Ectodermal cell (in vitro differentiated cells): ENCODE data around the gene PERP.
A peak's percentile ranks its signal among the peaks of the same experiment; 100 is the strongest.

Experiments
- H3K27ac ChIP-seq: 2 replicates; pipeline ENCODE4 v1.7.0; 2013; ENCODE audit warnings: mild to moderate bottlenecking, low read depth, low read length; ENCODE audit not compliant: insufficient read depth, poor library complexity, severe bottlenecking
- H3K27me3 ChIP-seq: 2 replicates; pipeline ENCODE4 v1.7.0; 2013; ENCODE audit warnings: mild to moderate bottlenecking, low read length; ENCODE audit not compliant: insufficient read depth, control insufficient read depth, poor library complexity, severe bottlenecking
- H3K36me3 ChIP-seq: one replicate; pipeline ENCODE4 v1.7.0; 2013; ENCODE audit warnings: low read length; ENCODE audit not compliant: control insufficient read depth, insufficient read depth
- H3K4me1 ChIP-seq: one replicate; pipeline ENCODE4 v1.7.0; 2013; ENCODE audit warnings: low read length; ENCODE audit not compliant: control insufficient read depth, insufficient read depth
- H3K4me3 ChIP-seq: 2 replicates; pipeline ENCODE4 v1.7.0; 2013; ENCODE audit warnings: low read depth, low read length, control low read depth; ENCODE audit not compliant: insufficient read depth
- H3K9me3 ChIP-seq: 2 replicates; pipeline ENCODE4 v1.7.0; 2013; ENCODE audit warnings: mild to moderate bottlenecking, low read length, moderate library complexity; ENCODE audit not compliant: control insufficient read depth
- WGBS, 2 experiments: methylation state at CpG; one replicate each; pipeline ENCODE4 v1.1.7; 2013; ENCODE audit warnings: missing lambda C conversion rate in 2 of 2; 5-methylcytosine and 5-hydroxymethylcytosine counted together

Gene PERP

GRCh38 chr6:138117376-138117914 is 10.2 kb upstream of the PERP start:
- no peak overlapping the region for H3K4me3 ChIP-seq
- no peaks in the 10 kb centered on the region for H3K4me1 ChIP-seq
- H3K36me3 ChIP-seq = no peaks in the 10 kb centered on the region
- no peaks in the 10 kb centered on the region for H3K9me3 ChIP-seq
- 96 to 97% methylated on average over 5 to 8 of the region's 8 CpGs for WGBS, 2 experiments
- no peak overlapping the region for H3K27ac ChIP-seq
- H3K27me3 ChIP-seq = no peaks in the 10 kb centered on the region

GRCh38 chr6:138116661-138116999 is 9.4 kb upstream of the PERP start:
- no peaks in the 10 kb centered on the region for H3K9me3 ChIP-seq
- WGBS, 2 experiments = 94 to 98% methylated on average over 2 to 3 of the region's 3 CpGs
- H3K27ac ChIP-seq = no peak overlapping the region
- no peaks in the 10 kb centered on the region for H3K36me3 ChIP-seq
- no peaks in the 10 kb centered on the region for H3K4me1 ChIP-seq
- H3K4me3 ChIP-seq = no peak overlapping the region
- H3K27me3 ChIP-seq = no peaks in the 10 kb centered on the region

DNA sequence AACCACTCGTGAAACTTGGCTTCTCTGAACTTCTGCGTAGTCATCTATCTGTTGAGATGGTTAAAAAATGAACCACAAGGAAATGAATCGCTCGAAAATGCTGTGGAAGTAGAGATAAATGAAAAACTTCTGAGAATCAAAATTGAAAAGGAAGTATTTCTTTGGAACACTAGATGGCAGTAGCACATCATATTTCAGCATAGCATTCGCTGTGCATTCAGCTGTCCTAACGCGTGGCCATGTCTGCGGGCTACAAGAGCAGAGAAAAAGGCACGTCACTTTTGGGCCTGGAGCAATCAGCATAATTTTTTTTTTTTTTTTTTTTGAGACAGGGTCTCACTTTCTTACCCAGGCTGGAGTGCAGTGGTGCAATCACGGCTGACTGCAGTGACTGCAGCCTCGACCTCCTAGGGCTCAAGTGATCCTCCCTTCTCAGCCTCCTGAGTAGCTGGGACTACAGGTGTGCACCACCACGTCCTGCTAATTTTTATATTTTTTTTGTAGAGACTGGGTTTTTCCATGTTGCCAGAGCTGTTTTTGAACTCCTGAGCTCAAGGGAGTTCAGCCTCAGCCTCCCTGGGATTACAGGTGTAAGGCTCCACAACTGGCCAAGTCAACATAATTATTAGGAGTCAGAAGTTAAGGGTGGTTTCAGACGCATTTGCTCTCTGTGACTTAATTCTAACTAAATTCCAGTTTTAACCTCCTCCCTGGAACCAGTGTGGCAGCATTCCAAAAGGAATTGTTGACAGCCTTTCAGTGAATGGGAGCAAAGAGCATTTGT is 8.8 kb upstream of the PERP start:
- Histone ChIP-seq H3K27me3 (no peaks in the 10 kb centered on the region), H3K27ac (no peak overlapping the region), H3K4me1 (no peaks in the 10 kb centered on the region), H3K36me3 (no peaks in the 10 kb centered on the region), H3K9me3 (no peaks in the 10 kb centered on the region), H3K4me3 (no peak overlapping the region)
- WGBS, 2 experiments = 37 to 42% methylated on average over 12 to 13 of the region's 13 CpGs

GRCh38 chr6:138115201-138115600 is 8.0 kb upstream of the PERP start:
- Histone ChIP-seq H3K36me3 (no peaks in the 10 kb centered on the region), H3K9me3 (no peaks in the 10 kb centered on the region), H3K27me3 (no peaks in the 10 kb centered on the region), H3K4me1 (no peaks in the 10 kb centered on the region), H3K4me3 (no peak overlapping the region), H3K27ac (no peak overlapping the region)
- WGBS, 2 experiments = 71 to 77% methylated on average over 7 of the region's 7 CpGs

DNA sequence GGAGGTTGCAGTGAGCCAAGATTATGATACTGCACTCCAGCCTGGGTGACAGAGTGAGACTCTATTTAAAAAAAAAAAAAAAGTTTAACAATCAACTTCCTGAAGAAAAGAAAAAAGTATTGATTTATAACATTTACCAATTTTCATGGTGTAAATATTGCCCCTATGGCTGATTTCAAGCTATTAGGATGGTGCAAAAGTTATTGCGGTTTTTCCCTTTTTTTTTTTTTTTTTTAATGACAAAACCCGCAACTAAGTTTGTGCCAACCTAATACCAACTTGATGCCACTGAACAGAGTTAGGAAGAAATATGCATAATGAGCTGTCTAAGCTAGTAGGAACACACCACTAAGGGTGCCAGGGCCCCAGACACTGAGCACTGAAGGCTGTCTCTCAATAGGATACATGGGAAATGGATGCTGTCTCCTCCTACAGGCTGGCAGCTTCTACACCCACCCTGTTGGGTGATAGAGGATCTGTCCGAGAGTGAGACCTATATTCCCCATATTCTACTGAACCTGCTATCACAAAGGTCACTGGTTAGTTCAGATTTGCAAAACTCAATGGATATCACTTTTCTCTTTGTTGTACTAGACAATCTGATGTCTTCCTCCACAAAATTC is 6.5 kb upstream of the PERP start:
- H3K27me3 ChIP-seq = peaks cover 6% of the 10 kb centered on the region
- no peak overlapping the region for H3K27ac ChIP-seq
- WGBS, 2 experiments = 92 to 99% methylated on average over 3 of the region's 3 CpGs
- H3K36me3 ChIP-seq = no peaks in the 10 kb centered on the region
- H3K4me3 ChIP-seq = no peak overlapping the region
- H3K4me1 ChIP-seq = no peaks in the 10 kb centered on the region
- H3K9me3 ChIP-seq = no peaks in the 10 kb centered on the region

DNA sequence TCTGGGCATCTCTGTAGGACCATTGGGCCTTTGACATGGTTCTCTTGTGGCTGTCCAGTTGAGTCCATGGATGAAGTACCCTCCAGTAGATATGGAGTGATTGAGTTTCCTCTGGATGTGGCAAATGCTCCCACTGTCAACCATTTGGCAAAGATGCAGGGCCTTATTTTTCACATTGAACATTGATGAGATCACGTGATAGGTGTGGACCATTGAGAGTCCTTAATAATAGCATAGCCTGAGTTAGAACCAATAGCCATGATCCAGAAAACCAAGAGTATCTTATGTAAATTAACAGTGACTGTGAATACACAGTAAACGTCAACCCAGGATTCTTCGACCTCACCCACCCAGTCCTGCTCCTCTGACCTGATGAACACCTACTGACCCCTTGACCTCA is 3.0 kb upstream of the PERP start:
- WGBS, 2 experiments = 92 to 93% methylated on average over 3 of the region's 3 CpGs
- Histone ChIP-seq H3K27ac (no peak overlapping the region), H3K27me3 (peaks cover 26% of the 10 kb centered on the region), H3K9me3 (no peaks in the 10 kb centered on the region), H3K4me3 (no peak overlapping the region), H3K36me3 (no peaks in the 10 kb centered on the region), H3K4me1 (no peaks in the 10 kb centered on the region)

GRCh38 chr6:138109042-138109997 is 2.1 kb upstream of the PERP start:
- Histone ChIP-seq H3K4me3 (no peak overlapping the region), H3K4me1 (no peaks in the 10 kb centered on the region), H3K36me3 (no peaks in the 10 kb centered on the region), H3K27ac (no peak overlapping the region), H3K27me3 (peaks cover 26% of the 10 kb centered on the region), H3K9me3 (no peaks in the 10 kb centered on the region)
- 69 to 73% methylated on average over 6 of the region's 7 CpGs for WGBS, 2 experiments

DNA sequence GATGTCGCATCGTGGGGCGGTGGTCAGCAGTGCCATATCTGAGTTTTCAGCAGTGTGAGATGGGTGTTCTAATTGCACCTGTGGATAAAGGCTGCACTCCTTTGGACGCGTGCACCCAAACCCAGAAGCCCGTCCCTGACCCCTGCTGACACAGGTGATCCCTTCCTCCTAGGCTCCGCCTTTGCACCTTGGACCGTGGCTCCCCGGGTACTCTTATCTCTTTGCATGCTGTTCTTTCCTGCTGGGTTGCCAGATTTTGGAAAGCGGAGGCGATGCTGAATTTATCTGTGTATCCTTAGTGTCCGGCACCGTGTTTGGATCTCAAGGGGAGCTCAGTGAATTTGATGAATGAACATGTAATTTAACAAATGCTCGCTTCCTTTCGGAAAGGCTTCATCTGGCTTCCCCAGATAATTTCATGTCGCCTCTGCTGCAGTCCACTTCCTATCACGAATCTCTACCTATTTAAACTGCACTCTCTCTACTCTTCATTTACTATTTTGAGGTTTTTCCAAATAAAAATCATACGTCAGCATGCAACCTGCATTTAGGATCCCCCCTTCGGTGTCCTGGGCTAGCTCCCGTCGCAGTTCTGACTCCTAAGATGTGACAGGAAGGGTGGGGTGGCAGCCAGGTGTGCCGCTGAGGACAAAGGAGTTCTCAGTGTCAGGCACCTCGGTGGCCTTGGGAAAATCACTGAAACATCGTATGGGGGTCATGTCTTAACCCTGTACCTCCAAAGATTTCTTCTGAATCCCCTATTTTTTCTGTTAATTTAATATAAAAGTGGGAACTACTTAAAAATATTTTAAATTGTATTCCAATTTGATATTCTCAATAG is 753 bp upstream of the PERP start:
- peaks cover 3% of the 10 kb centered on the region for H3K4me1 ChIP-seq
- H3K4me3 ChIP-seq = peak overlapping the region; percentile 70
- WGBS, 2 experiments = 6% methylated on average over 24 of the region's 24 CpGs
- H3K27me3 ChIP-seq = peaks cover 26% of the 10 kb centered on the region
- no peaks in the 10 kb centered on the region for H3K36me3 ChIP-seq
- no peak overlapping the region for H3K27ac ChIP-seq
- H3K9me3 ChIP-seq = no peaks in the 10 kb centered on the region

- Histone ChIP-seq H3K4me3 (peak overlapping the region; percentile 70), H3K4me1 (peaks cover 6% of the 10 kb centered on the region), H3K27me3 (peaks cover 26% of the 10 kb centered on the region), H3K27ac (peak overlapping the region; percentile 3), H3K9me3 (no peaks in the 10 kb centered on the region), H3K36me3 (no peaks in the 10 kb centered on the region)
- WGBS, 2 experiments = 0% methylated on average over 14 to 15 of the region's 17 CpGs
These were observed 548 bp downstream of the PERP start for GRCh38 chr6:138106665-138107077.
